Measurements from ENCODE around the gene RNU6-1.

Gene RNU6-1

DNA sequence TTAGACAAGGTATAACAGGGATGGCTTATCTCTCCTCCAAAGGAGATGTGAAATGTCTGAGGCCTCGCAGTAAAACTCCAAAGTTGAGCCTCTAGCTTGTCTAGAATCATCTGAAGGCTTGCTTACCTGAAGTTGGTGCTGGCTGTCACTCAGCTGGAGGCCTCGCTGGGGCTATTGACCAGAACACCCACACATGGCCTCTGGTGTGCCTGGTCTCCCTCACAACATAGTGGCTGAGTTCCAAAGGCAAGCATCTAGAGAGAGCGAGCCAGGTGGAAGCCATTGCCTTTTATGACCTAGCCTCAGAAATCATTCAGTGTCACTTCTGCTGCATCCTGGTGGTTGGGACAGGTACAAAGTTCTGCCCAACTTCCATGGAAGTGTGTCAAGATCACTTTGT, 17.4 kb upstream of the RNU6-1 start:
- DNase-seq = no peak

DNA sequence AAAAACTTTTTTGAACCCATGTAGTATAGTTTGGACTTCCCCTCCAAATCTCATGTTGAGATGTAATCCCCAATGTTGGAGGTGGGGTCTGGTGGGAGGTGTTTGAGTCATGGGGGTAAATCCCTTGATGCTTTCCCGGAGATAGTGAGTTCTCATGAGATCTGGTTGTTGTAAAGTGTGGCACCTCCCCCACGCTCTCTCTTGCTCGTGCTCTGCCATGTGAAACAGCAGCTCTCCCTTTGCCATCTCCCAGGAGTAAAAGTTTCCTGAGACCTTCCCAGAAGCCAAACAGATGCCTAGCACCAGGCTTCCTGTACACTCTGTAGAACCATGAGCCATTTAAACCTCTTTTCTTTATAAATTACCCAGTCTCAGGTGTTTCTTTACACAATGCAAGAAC, 16.0 kb upstream of the RNU6-1 start:
- DNase-seq = no peak

DNA sequence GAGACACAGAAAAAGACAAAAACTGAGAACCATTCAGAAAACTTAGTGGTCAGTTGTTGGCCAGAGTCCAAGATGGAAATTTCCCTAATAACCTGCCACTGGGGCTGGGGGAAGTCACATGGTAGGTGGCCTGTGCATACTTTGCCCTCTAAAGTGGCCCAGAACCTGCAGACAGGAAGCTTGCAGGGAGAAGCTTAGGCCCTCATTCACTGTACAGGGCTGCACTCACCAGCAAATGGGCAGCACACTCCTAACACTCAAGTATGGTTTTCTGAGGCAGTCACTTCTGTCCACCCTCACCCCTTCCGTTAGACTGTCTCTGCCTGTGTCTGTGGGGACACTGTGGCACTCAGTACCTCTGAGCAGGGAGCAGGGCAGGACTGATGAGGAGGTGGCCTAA, 14.5 kb upstream of the RNU6-1 start:
- DNase-seq = no peak

DNA sequence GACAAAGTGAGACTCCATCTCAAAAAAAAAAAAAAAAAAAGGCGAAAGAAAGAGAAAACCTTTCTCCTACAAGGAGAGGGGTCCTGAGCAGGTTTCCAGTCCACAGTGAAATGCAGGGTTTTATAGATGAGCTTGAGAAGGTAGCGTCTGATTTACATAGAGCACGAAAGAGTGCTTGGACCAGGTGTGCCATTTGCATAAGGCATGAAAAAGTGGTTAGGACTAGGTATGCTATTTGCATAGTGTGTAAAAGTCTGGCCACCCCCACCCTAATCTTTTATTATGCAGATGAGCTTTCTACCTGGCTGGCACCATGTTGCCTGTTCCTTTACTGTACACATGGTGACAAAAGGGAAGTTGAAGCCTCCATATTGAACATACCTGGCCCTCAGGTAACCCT, 13.6 kb upstream of the RNU6-1 start:
- no peak for DNase-seq

DNA sequence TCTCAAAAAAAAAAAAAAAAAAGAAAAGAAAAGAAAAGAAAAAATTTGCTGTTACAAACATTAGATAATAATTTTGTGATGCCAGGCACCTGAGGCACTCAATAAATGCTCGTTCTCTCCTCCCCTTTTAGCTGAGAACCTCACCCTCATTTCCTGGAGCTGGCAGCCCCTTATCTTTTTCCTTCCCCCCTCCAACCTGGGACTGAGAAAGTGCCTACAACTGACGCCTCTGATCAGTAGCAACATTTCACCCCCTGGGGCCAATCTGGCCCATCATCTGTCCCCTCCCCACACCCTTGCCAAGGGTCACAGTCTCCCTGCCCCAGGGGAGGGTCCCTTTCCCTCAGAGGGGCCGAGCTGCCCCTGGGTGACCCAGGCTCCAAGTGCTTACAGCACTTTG, 12.6 kb upstream of the RNU6-1 start:
- DNase-seq = no peak

DNA sequence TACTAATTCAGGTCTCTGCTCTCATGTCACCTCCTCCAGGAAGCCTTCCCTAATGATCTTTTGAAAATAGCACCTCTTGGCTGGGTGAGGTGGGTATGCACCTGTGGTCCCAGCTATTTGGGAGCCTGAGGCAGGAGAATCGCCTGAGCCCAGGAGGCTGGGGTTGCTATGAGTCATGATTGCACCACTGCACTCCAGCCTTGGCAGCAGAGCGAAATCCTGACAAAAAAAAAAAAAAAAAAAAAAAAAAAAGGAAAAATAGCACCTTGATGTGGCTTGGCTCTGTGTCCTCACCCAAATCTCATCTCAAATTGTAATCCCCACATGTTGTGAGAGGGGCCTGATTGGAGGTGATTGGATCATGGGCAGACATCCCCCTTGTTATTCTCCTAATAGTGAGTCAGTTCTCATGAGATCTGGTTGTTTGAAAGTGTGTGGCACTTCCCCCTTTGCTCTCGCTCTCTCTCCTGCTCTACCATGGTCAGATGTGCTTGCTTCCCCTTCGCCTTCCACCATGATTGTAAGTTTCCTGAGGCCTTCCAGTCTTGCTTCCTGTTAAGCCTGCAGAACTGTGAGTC, 11.2 kb upstream of the RNU6-1 start:
- no peak for DNase-seq

DNA sequence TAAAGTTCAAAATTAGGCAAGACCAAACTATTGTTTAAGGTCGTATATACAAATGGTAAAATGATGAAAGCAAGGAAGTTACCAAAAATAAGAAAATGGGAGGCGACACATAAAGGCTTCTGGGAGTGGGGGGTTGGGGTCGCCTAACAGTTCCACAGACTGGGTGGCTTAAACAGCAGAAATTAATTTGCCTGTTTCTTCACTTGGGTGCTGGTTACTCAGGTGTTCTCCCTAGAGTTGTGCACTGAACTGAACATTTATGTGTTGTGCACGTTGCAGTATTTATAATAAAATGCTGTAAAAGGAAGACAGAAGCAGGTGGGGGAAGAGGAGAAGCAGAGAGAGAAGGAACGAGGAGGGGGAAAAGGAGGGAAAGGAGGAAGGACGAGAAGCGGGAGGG, 10.5 kb upstream of the RNU6-1 start:
- DNase-seq = no peak

DNA sequence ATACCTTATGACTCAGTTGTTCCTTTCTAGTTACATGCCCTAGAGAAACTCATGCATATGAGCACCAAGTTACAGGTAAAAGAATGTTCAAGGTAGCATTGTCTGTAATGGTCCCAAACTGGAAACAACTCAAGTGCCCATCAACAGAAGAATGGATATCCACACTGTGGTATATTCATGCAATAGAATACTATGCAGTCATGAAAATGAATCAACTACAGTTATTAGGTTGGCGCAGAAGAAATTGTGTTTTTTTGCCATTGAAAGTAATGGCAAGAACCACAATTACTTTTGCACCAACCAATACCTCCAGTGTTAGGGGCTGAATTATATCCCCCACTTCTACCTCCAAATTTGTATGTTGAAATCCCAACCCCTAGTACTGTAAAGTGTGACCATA, 9.7 kb upstream of the RNU6-1 start:
- DNase-seq = no peak

DNA sequence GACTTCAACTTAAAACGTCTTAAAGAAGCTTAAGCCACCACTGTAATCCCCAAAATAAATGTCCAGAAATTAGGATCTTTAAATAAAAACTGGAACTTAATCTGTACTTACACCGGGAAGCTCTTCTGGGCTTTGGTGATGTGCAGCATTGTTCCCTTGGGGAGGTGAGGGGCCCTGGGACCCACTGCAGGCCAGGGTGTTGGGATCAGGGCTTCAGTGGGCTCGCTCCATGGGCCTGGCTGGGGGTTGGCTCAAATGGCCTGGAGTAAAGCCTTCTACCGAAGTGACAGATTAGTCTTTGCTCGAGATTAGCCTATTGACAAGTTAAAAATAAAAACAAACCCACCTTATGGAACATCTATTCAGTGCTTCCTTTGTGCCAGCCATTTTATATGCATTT, 6.1 kb upstream of the RNU6-1 start:
- DNase-seq = no peak

DNA sequence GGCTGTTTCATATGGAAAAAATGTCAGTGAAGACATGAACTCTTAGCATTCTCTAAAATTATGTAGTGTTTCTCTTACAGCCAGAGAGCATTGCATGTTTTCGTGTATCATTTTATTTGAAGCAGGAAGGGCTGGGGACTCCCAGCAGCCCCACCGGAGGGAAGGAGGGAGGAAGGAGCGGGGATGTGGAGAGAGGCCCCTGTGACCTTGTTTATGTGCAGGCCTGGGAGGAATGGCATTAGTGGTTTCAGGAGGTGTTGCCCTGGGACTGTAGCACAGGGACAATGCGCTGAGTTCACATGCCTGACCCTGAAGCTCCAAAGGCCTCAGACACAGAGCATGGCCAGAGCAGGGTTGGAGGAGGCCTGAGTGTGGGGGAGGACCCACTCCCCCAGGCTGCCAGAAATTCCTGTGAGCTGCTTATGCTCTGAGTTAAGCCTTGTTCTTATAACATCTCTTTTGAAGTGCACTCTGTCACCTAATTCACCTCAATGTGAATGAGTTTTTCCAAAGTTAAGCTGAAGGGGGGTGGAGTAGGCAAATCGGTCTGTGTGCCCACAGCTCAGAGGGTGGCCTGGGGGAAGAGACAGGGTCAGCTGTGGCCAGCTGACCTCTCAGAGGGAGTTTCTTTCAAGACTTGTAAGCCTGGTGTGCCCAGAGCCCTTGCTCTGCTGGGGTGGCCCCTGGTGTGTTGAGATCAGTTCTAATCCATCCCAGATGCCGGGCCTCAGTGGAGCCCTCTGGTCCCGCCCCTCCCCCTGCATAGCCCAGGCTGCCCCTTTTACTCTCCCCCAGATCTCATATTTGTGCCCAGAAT, 3.9 kb upstream of the RNU6-1 start:
- no peak for DNase-seq

DNA sequence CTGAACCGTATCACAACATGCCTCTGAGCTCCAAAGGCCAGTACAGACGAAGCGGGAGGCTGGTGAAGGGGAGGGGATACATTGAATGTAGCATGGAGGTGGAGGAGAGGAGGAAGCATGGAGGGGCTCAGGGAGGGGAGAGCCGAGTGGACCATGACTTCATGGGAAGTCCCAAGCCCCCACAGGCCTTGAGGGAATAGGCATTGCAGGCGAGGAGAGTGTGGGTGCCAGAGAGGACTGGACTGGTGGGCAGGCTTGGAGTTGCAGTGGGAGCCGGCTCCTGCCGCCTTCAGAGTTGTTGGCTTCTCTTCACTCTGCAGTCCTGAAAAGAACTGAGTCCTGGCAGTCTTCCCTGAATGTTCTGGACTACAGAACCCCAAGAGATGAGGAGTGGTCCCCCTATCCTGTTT, 3.3 kb upstream of the RNU6-1 start:
- no peak for DNase-seq

DNA sequence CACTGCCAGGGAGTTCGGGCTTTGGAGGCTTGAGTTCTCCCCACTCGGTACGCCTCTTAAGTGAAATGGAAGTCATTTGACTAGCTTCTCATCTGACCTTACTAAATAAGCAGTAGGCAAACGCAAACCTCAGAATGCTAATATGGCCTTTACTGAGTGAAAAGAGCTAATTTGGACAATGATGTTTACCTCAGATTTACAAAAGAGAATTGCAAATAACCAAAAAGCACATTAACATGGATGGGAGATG, 1.6 kb upstream of the RNU6-1 start:
- DNase-seq = no peak

DNA sequence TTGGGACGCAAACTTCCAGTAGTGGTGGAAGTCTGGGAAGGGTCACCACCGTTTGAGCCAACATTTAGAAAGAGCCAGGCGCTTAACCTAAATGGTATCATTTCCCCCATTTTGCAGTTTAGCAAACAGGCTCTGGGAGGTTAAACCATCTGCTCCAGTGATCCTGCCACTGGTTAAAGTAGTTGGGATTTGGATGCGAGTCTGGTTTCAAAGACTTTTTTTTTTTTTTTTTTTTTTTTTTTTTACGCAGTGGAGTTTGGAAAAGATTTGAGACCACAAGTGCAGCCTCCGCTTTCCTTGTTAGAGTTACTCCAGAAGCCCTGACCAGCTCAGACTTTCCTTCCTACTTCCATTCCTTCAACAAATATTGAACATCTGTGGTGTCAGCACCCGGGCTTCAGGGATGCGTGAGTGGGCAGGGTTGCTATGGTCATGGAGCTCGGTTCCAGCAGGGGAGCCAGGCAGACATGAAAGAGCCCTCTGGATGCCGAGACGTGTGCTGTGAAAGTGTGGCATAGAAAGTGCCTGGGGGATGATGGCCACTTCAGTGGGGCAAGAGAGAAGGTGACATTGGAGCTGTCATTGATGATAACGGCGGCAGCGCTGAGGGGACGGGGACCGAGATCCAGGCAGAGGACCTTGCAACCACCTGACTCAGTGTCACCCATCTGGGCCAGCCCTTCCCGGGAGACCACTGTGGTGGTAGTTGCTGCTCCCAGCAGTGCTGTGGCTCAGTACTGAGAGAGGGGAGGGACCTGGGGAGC, 1.1 kb upstream of the RNU6-1 start:
- no peak for DNase-seq

DNA sequence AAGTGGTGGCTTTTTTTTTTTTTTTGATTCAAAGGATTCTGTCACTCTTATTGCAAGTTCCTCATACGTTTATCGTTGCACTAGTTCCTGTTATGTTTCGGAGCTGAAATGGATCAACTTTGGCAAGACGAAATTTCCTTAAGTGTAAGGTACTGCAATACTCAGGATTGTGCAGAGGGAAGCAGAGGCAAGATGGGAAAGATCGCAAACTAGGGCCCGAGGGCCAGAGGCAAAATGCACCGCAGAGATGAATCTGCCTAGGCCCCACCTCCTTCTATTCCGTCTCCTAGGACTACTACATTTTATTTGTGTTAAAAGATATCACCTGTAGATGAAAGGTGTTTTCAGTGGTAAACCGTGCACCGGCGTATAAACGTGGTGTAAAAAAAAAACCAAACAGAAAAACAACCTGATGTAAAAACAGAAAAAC, 331 bp downstream of the RNU6-1 start:
- peak in 1 of 5 experiments; percentile 59 for DNase-seq

DNA sequence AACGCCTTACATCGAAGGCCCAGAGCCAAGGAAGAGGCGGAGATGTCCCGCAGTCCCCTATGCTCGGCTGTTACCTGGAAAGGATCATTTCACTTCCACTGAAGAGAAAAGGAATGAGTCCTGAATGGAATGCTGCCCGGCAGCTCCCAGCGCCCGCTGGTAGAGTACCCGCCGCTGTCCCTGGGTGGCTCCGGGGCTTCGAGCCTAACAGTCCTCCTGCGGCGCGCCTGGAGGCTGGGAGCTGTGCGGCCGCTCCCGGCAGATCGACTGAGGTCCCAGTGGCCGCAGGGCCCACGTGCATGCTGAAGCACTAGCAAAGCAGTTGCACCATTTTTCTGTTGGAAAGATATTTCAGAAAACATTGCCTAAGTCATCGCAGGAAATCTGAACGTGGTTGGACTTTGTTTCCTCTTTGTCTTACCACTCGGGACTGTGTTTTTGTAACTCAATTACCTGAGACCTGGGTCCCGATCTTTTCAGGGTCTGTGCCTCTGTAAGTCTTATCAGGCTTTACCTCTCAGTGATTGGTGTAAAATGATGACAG, 984 bp downstream of the RNU6-1 start:
- no peak for DNase-seq

DNA sequence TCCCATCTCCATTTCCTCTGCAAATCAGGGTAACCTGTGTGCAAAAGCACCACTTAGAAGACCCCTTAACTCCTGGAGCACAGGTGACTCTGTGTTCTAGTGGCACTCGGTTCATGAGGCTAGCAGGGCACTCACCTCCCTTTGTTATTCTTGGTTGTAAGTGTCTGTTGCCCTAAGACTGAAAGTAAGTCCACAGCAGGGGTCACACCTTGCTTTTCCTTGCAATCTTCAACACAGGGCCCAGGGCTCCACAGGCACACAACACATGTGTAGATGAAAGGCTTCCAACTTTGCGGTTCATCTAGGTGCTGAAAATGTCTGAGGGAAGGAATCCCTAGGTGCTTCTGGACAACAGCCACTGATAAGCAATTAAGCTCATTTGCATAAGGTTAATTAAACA, 2.9 kb downstream of the RNU6-1 start:
- DNase-seq = no peak

DNA sequence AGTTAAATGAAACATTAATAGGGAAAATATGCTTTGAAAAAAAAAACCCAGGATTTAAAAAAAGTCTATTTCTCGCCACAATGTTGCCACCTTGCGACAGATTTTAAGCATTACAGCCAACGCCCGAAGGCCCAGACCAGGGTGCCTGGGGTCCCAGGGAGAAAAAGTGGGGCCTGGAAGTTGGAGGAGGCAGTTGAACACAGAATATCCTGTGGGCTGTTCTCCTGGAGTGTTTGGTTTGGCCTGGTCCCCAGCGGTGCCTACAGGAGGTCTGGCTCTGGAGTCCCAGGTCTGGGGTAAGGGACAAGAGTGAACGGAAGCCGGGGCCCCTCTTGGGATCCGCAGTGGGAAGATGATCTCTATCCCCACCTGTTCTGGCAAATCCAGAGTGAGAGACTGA, 3.4 kb downstream of the RNU6-1 start:
- DNase-seq = peak in 3 of 5 experiments; percentile 31 to 46 (median 43)

DNA sequence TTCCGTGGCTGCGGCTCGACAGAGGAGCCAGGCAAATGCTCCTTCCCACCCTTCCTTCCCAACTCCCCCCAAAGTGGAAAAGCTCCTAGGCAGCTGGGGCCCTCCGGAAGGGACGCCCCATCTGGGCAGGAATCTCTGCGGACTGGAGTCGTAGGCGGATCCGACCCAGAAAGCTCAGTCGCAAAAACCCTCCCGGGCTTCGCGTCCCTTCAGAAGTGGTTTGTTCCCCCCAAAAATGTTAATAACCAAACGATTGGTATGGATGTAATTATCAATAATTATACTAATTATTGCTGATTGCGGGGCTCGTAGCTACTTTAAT, 3.8 kb downstream of the RNU6-1 start:
- DNase-seq = no peak

DNA sequence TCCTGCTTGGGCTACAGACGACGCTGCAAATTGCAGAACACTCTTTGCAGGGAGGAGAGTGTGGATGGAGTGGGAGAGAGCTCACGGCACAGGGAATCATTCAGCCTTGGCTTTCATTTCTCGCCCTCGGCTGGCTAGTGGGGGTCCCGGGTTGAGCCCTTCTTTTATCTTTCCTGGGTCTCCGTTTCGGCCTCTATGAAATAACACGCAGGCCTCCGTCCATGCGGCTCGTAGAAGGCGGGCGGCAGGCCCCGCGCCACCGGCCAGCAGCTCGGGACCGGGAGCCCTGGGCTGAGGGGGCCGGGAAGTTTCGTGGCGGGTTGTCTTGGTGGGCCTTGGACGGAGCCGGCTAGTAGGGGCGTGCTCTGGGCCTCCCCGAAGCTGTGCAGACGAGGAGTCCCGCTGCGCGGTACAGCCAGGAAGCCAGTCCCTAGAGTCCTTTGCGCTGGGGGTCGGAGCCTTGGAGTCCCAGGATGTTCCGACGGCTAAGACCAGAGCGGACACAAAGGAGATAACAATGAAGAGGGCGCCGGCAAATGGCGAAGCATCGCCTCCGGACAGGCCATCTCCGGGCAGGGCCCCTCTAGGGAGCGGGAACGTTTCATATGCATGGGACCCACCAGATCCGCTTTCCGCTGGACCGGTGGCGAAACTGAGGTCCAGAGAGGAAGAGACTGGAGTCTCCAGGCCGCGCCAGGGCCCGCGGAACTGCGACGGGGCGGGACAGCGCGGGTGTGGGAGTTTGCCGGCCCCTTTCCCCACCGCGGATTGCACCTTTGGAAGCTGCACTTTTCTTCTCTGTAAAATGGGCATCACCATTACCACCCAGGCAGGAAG, 4.3 kb downstream of the RNU6-1 start:
- DNase-seq = no peak

DNA sequence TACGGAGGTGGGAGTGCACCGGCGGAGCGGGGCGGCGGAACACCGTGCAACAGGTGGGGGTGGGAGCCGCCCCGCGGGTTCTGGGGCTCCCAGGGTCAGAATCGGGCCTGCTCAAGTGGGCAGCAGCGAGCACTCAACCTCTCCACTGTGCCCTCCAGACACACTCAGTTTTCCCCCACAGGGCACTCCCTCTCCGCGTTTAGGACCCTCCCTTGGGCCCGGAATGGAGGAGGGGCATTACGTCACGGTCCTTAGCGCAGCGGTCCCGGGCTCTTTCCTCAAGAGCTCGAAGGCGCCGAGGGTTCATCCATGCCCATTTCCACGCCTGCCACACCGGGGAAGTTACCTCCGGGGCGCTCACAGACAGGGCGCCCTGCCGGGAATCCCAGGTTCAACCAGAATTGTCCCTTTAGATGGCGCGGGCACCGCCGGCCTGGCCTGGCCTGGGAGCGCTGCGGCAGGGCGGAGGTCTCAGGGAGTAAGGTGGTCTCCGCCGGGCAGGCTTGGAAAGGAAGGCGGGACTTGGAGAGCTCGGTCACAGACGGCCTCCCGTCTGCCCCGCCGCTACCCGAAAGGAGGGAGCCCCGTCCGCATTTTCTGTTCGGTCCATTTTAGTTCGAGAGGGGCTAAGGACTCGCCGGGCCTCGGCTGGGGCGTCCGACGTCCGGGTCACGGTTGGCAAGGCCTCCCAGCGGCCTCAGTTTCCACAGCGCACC, 5.1 kb downstream of the RNU6-1 start:
- no peak for DNase-seq

DNA sequence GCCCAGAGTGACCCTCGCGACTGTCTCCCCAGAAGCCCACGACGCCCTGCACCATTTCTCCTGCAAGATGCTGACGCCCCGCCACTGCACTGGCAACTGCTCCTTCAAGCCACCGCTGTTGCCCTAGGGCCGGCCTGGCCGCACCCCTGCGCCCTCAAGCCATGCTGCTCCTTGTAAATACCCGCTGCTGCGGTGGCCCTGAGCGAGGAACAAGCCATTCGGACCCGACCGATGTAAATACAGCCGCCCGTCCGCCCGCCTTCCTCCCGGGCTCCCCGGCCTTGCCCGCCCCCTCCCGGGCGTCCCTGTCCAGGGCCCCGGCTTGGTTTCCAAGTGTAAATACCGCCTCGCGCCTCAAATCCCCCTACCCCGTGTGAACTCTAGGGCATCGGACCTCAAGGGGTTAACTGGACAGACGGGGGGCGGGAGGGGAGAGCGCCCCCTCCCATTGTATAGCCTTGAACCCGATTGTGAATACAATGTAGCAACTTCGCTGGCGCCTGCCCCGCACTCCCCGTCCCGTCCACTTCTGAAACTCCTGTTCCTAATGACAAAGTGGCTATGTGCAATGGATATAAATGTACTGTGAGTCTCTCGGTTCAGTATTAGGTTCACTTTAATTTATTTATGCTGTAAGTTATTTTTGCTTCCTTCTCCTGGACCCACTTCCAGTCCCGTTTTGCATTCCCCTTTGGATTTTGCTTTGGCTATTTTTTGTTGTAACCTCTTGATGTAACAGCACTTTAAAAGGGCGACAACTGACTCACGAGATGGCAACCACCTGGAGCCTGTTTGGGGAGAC, 5.9 kb downstream of the RNU6-1 start:
- DNase-seq = no peak
